Measurements from ENCODE around the gene GTSE1. TPM values are rescaled to one million over a fixed set of nuclear protein-coding genes. Genes with fewer than 3 reads are reported as not detected.

Gene GTSE1
- total and polyA plus RNA-seq, 9 donors: 0.18 to 0.84 (median 0.38) TPM; not detected in 1

- DNase-seq: no peak
- no peaks in the 10 kb centered on the region for H3K36me3 ChIP-seq
- H3K4me3 ChIP-seq: no peak overlapping the region
- no peak for TF ChIP-seq POLR2A (IDR thresholded peaks at IDR 0.05)
- no peak for TF ChIP-seq EP300 (IDR thresholded peaks at IDR 0.05)
- no peak for TF ChIP-seq CTCF (IDR thresholded peaks at IDR 0.05)
- H3K27ac ChIP-seq: no peak overlapping the region
- no peaks in the 10 kb centered on the region for H3K9me3 ChIP-seq
- 90 to 96% (median 96%) methylated on average over 23 of the region's 23 CpGs for WGBS, 3 donors
- no peaks in the 10 kb centered on the region for H3K27me3 ChIP-seq
- intact Hi-C loops (cut with DNase I): no loop called here
- no peaks in the 10 kb centered on the region for H3K4me1 ChIP-seq (ENCODE audit: insufficient read depth)
These were observed 29.5 kb downstream of the GTSE1 start for GRCh38 chr22:46326066-46326680.

GRCh38 chr22:46327691-46328465 lies 31.2 kb downstream of the GTSE1 start:
- Histone ChIP-seq H3K27ac (no peak overlapping the region), H3K4me1 (ENCODE audit: insufficient read depth) (no peaks in the 10 kb centered on the region), H3K27me3 (no peaks in the 10 kb centered on the region), H3K36me3 (no peaks in the 10 kb centered on the region), H3K9me3 (no peaks in the 10 kb centered on the region), H3K4me3 (no peak overlapping the region)
- intact Hi-C loops (cut with DNase I): no loop called here
- no peak for TF ChIP-seq POLR2A (IDR thresholded peaks at IDR 0.05)
- TF ChIP-seq CTCF (IDR thresholded peaks at IDR 0.05): no peak
- TF ChIP-seq EP300 (IDR thresholded peaks at IDR 0.05): no peak
- no peak for DNase-seq
- 92 to 94% (median 93%) methylated on average over 13 of the region's 13 CpGs for WGBS, 3 donors

- intact Hi-C loops (cut with DNase I): no loop called here
- Histone ChIP-seq H3K27ac (no peak overlapping the region), H3K27me3 (no peaks in the 10 kb centered on the region), H3K4me1 (ENCODE audit: insufficient read depth) (no peaks in the 10 kb centered on the region), H3K4me3 (no peak overlapping the region), H3K9me3 (no peaks in the 10 kb centered on the region), H3K36me3 (no peaks in the 10 kb centered on the region)
- TF ChIP-seq POLR2A (IDR thresholded peaks at IDR 0.05): no peak
- TF ChIP-seq CTCF (IDR thresholded peaks at IDR 0.05): no peak
- TF ChIP-seq EP300 (IDR thresholded peaks at IDR 0.05): no peak
- no peak for DNase-seq
- WGBS, 3 donors: 95 to 97% (median 97%) methylated on average over 11 of the region's 11 CpGs
These were observed 32.1 kb downstream of the GTSE1 start for GRCh38 chr22:46328797-46329196.

GRCh38 chr22:46329616-46330015 lies 32.9 kb downstream of the GTSE1 start:
- no peaks in the 10 kb centered on the region for H3K9me3 ChIP-seq
- no peaks in the 10 kb centered on the region for H3K27me3 ChIP-seq
- no peak overlapping the region for H3K4me3 ChIP-seq
- no peaks in the 10 kb centered on the region for H3K36me3 ChIP-seq
- DNase-seq: no peak
- no peak overlapping the region for H3K27ac ChIP-seq
- H3K4me1 ChIP-seq (ENCODE audit: insufficient read depth): no peaks in the 10 kb centered on the region
- intact Hi-C loops (cut with DNase I): no loop called here
- TF ChIP-seq CTCF (IDR thresholded peaks at IDR 0.05) (no peak), POLR2A (IDR thresholded peaks at IDR 0.05) (no peak), EP300 (IDR thresholded peaks at IDR 0.05) (no peak)
- 92 to 97% (median 97%) methylated on average over 8 of the region's 8 CpGs for WGBS, 3 donors
